Left ventricle myocardium inferior (tissue), 1 donor: Measurements from ENCODE around the gene SORCS2. TPM values are rescaled to one million over a fixed set of nuclear protein-coding genes. Genes with fewer than 3 reads are reported as not detected.

Source experiments
- DNase-seq: peaks from one replicate; pipeline ENCODE4 v3.0.0-alpha.2; 2020
- H3K27ac ChIP-seq: fragments of 200-600 bp; replicated peaks from 2 replicates; pipeline ENCODE4 v1.8.0; 2021
- H3K27me3 ChIP-seq: fragments of 200-600 bp; 2 replicates; pipeline ENCODE4 v1.8.0; 2021; ENCODE audit warnings: low read depth
- H3K36me3 ChIP-seq: fragments of 200-600 bp; 2 replicates; pipeline ENCODE4 v1.8.0; 2021
- H3K4me1 ChIP-seq: fragments of 200-600 bp; 2 replicates; pipeline ENCODE4 v1.8.0; 2021
- H3K4me3 ChIP-seq: fragments of 200-600 bp; 2 replicates; pipeline ENCODE4 v1.8.0; 2021; ENCODE audit warnings: mild to moderate bottlenecking, moderate library complexity
- H3K9me3 ChIP-seq: fragments of 200-600 bp; replicated peaks from 2 replicates; pipeline ENCODE4 v1.8.0; 2021
- intact Hi-C: fragments of 100-400 bp; cut with micrococcal nuclease; formaldehyde crosslinking; loops from one replicate; pipeline ENCODE4 v1.11.0; 2022
- total RNA-seq: library from RNA; stranded (reverse); fragmentation: NEBNext Ultra II Directional; extraction: Animal tissue kit (Norgen Biotek cat#: 25700); gene quantifications from one replicate; pipeline ENCODE4 v1.2.1, GENCODE V29; 2021
- TF ChIP-seq, protein P1 (sequence below): fragments of 200-600 bp; IDR thresholded peaks from 2 replicates; pipeline ENCODE4 v1.8.0; 2021; ENCODE audit warnings: antibody characterized with exemption, mild to moderate bottlenecking, borderline replicate concordance
- donor health status: DM: no; HTN: yes; CAD: no; lungs with severe emphysema.

SORCS2 gene
- total RNA-seq, 1 donor from 2014 or later = 1.2 TPM

DNA sequence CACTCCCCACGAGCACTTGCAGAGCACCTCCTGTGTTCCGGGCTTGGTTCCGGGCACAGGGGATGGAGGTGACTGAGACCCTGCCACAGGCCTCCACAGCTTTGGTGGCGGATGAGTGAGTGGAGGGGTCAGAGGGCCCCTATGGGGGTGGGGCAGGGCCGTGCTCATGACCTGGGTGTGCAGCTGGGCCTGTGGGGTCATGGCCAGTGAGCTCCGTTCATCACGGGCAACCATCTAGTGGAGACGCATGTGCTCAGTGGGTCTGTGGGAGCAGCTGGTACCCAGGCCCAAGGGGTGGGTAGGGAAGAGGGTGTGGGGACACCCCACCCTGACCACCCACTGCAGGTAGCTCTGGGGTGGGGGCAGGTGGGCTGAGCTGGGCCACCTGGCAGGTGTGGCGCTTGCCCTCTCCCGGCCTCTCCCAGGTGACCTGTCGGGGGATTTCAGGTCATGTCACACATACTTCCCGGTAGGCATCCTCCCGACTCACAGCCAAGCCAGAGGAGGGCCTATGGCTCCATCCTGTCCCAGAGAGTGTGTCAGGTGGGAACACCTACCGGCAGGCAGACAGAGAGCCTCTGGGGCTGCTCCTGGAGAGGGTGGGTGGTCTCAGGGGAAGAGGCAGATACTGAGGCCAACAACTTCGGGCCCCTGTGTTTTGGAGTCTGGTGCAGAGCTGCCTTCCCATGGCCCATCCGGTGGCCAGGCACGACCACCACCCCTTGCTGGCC, 238.8 kb downstream of the SORCS2 start:
- intact Hi-C loops = no loop called here
- H3K36me3 ChIP-seq = no peaks in the 10 kb centered on the region
- DNase-seq = no peak
- H3K4me1 ChIP-seq = peaks cover 12% of the 10 kb centered on the region
- no peaks in the 10 kb centered on the region for H3K9me3 ChIP-seq
- no peak overlapping the region for H3K27ac ChIP-seq
- no peak overlapping the region for H3K4me3 ChIP-seq
- H3K27me3 ChIP-seq = no peaks in the 10 kb centered on the region
- TF ChIP-seq, protein P1, sequence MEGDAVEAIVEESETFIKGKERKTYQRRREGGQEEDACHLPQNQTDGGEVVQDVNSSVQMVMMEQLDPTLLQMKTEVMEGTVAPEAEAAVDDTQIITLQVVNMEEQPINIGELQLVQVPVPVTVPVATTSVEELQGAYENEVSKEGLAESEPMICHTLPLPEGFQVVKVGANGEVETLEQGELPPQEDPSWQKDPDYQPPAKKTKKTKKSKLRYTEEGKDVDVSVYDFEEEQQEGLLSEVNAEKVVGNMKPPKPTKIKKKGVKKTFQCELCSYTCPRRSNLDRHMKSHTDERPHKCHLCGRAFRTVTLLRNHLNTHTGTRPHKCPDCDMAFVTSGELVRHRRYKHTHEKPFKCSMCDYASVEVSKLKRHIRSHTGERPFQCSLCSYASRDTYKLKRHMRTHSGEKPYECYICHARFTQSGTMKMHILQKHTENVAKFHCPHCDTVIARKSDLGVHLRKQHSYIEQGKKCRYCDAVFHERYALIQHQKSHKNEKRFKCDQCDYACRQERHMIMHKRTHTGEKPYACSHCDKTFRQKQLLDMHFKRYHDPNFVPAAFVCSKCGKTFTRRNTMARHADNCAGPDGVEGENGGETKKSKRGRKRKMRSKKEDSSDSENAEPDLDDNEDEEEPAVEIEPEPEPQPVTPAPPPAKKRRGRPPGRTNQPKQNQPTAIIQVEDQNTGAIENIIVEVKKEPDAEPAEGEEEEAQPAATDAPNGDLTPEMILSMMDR = no peak

DNA sequence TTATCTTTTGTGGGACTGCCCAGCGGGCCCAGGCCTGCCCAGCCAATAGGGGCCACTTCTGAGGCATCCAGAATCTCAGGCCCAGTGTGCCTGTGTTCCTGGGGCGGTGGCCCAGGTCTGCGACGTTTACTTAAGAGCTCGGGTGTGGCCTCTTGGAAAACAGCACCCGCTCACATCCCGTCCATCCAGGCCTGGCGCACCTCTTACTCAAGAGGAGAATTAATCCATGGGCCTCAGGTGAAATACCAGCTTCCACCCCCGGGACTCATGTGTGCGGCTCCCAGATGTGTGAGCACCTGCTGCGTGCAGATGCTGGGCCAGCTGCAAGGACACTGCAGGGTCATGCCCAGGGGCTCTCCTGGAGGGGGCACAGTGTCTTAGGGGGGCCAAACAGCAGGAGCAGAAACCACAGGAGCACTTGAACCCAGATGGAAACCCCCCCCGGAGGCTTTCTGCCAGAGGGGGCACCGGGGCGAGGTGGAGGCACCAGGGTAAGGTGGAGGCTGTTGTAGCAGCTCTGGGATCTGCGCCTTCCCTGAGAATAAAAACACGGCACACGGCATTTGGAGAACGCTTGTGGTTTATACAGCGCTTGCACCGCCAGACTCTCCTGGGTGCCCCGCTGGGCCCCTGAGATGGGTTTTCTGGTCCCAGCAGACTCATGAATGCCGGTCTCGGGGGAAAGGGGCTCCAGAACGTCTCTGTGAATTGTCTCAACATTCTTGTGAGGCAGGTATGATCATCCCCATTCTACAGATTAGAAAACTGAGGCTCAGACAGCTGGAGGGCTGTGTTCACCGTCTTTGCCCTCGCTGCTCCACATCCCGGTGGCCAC, 239.6 kb downstream of the SORCS2 start:
- Histone ChIP-seq H3K4me3 (no peak overlapping the region), H3K4me1 (peaks cover 12% of the 10 kb centered on the region), H3K9me3 (no peaks in the 10 kb centered on the region), H3K27me3 (peaks cover 1% of the 10 kb centered on the region), H3K27ac (no peak overlapping the region), H3K36me3 (no peaks in the 10 kb centered on the region)
- DNase-seq = peak; percentile 5
- intact Hi-C loops = no loop called here
- TF ChIP-seq, protein P1 = no peak

DNA sequence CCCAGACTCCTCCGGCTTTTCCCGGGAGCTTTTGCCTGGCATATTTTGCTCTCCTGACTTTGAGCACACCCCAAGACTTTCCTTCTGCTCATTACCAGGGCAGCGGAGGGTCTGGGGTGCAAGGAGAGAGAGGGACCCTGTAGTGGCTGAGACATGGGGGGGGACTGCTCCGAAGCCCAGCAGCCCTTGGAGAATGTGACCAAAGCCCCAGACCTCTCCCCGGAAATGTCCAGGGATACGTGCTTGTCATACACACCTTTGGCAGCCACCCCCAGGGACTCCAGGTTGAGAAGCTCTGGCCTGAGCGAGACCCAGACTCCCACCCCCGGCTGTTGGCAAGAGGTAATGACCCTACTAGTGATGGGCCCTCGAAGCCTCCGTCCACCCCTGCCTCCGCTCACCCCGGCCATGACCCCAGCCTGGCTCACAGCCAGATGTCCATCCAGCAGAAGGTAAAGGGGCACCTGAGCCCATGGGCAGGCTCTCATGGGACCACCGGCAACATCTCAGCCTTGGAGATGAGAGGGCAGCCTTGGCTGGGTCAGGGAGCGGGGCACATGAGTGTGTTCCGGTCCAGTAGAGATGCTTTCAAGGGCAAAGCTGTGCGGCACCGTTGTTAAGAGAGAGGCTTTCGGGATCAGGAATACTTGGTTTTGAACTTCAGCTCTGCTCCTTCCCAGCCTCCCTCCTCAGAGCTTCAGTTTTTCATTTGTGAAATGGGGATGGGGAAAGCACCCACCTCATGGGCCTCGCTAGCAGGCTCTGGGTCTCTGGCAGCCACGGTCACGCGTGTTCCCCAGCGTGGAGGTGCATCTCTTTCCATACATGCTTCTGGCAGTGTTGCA, 240.4 kb downstream of the SORCS2 start:
- DNase-seq = no peak
- TF ChIP-seq, protein P1 = no peak
- peaks cover 7% of the 10 kb centered on the region for H3K27me3 ChIP-seq
- peaks cover 12% of the 10 kb centered on the region for H3K4me1 ChIP-seq
- H3K36me3 ChIP-seq = no peaks in the 10 kb centered on the region
- H3K9me3 ChIP-seq = no peaks in the 10 kb centered on the region
- intact Hi-C loops = no loop called here
- no peak overlapping the region for H3K4me3 ChIP-seq
- no peak overlapping the region for H3K27ac ChIP-seq

DNA sequence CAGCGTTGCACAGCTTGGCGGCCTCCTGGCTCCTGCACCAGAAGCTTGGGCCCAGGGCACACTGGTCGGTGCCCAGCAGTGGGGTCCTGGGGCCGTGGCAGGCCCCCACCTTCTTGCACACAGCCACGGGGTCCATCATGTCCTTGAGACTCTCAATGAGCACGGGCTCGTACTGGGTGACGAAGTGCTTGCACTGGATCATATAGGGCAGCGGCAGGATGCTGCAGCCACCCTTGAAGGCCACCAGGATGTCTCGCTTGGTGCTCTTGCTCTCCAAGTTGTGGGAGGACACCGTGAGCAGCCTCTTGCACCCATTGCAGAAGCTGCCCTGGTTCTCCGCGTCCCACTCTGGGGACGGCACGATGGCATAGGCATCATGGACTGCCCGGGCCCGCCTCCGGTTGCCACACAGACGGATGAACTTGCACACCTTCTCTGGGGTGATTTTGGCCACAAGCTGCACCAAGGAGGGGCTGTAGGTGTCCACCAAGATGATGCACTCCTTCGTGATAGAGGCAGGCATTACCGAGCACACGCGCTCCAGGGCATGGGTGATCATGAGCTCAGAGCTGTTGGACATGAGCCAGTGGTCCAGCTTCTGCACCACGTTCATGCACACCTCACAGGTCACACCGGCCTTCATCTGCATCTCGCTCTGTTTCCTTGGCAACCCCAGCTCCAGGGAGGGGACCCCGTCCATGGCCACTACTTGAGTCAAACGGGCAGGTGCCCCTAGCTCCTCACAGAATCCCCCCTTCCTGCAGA, 241.2 kb downstream of the SORCS2 start:
- H3K9me3 ChIP-seq = no peaks in the 10 kb centered on the region
- peaks cover 7% of the 10 kb centered on the region for H3K27me3 ChIP-seq
- no peak overlapping the region for H3K27ac ChIP-seq
- TF ChIP-seq, protein P1 = no peak
- intact Hi-C loops = no loop called here
- no peak for DNase-seq
- H3K4me3 ChIP-seq = no peak overlapping the region
- H3K4me1 ChIP-seq = peaks cover 12% of the 10 kb centered on the region
- H3K36me3 ChIP-seq = no peaks in the 10 kb centered on the region
